Hematopoietic multipotent progenitor cell treated with erythropoietin and hydrocortisone succinate and interleukin-3 and kit ligand, for 17 days (in vitro differentiated cells): ENCODE measurements around the gene SEM1.
"Not testable (repeated sequence)": the region's sequence is repeated elsewhere in the genome, so short reads cannot be mapped to it uniquely, and the experiment has no call there.

Experiments used
- DNase-seq: peaks from one replicate; pipeline ENCODE4 v3.0.0-alpha.2; 2015; ENCODE audit warnings: low spot score

The SEM1 gene

DNA sequence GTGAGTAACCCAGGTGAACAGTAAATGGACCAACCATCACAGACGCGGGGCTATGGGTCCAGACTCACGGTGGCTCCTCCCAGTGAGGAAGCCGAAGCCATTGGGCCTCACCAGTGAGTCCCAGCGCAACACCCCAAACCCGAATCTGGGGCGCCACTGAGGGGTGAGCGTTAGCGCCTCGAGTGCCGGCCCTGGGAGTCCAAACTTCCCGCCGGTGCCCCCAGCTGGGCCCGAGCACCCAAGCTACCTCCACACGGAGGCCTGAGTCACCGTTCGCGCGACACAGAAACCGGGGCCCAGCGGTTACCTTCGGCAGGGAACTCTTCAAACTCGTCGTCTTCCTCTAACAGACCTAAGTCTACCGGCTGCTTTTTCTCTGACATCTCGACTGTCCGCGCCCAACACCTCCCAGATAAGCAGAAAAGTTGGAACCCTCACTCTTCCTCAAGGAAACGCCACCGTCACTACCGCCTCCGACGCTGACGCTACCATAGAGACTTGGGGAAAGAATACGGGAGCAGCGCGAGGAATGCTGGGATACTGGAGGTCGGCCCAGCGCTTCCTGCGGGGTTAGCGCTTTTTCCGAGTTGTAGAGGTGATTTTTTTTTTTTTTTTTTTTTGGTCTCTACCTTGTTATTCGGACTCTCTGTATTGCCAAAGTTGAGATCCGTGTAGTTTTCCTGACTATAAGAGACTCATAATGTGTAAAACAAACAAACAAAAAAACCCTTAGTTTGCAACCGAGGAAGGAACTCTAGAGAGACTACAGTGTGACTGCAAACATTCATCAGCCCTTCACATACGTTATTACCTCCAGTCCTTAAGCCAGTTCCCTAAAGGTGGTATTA lies at the start of gene SEM1:
Gene SEM1 (minus strand): TSS at position 466 of the 848 bp plus-strand sequence. CDS start 83 bp downstream, at position 383.
- peak; percentile 57 for DNase-seq

DNA sequence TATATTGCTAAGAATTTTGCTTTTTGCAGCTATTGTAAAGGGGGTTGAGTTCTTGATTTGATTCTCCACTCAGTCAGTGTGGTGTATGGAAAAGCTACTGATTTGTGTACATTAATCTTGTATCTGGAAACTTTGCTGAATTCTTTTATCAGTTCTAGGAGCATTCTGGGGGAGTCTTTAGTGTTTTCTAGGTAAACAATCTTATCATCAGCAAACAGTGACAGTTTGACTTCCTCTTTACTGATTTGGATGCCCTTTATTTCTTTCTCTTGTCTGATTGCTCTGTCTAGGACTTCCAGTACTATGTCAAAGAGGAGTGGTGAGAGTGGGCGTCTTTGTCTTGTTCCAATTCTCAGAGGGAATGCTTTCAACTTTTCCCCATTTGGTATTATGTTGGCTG lies 48.2 kb upstream of the SEM1 start:
- not testable (repeated sequence) for DNase-seq

DNA sequence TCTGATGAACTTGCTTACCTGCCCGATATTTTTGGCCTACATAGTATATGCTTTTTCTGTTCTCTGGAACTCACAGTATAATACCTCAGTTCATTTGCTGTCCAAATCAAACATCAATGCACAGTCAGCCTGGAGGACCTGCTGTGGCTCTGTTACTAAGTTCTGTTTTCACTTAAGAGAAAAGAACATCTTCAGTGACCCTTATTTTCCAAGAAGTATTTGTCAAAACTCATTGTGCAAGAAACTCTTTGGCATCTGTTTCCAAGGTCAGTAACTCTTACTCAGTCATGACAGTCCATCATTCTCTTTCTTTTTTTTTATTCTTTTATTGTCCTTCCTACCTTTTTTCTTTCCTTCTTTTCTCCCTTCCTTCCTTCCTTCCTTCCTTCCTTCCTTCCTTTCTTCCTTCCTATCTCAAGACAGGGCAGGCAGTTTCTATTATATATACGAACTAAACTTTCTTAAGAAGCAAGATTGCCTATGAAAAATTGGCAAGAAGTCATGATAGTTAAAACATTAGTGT lies 37.8 kb upstream of the SEM1 start:
- no peak for DNase-seq

DNA sequence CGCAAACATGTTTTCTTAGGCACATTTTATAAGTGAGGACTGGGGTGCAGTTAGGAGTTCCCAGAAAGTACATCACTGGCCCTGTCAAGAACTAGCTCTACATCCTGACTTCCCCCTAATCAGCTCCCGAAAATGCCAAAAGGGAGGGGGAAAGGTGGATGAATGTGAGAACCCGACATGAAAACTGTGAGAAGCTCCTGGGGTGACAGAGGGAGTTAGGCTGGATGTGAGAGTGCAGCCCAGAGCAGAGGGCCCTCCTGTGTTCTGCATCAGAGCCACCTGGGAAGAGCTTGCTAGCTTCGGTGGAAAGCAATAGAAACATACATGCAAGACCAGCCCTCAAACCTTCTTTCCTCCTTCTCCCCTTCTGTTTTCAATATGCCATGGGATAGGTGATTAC lies 30.5 kb upstream of the SEM1 start:
- no peak for DNase-seq

DNA sequence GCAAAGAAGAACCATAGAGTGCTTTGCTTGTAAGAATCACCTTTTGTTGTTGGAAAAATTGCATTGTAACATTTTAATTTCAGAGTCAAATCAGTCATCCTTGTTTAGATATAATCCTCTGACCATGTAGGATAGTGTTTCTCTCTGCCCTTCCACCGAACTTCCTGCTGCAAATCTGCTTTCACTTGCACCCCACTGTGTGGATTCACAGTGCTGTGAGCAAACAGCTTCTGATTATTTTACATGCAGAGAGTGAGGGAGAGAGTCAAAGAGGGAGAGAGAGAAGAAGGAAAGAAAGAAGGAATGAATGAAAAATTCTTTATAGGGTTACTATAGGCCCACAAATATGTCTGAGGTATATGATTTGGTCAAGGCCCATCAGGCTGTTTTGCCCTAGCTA lies 30.0 kb upstream of the SEM1 start:
- no peak for DNase-seq

DNA sequence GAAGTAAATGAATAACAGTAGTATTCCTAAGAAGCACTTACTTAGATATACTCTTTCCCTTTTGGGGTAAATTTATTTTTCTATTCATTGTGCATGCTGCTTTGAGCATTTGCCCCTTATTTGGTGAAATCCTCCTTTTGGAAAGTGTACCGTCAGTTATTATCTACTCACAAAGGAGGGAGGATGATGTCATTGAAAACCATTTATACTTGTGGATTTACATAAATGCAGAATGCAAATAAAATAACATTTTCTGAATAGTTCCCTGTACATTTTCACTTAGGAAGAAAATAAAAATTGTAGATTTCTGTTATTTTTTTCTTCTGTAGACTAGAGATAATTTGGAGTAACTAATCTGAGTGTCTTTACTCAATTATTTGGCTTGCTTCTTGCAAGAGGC lies 29.5 kb upstream of the SEM1 start:
- no peak for DNase-seq

DNA sequence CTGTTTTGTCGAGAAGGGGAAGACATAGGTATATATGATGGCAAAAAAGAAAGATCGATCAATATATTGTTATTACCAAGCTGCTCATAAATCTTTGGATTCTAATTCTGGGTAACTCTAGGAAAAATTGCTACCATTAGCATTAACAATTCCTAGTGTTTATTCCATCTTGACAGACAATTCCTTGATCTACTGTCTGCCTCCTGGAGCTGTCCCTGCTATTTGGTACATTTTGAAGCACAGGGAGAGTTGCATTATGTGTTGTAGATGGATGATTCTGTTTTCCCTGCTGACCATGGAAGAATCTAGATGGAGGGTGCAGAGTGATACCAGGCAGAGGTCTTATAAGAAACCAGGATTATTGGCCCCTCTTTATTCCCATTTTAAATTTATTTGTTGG lies 29.1 kb upstream of the SEM1 start:
- DNase-seq: no peak

DNA sequence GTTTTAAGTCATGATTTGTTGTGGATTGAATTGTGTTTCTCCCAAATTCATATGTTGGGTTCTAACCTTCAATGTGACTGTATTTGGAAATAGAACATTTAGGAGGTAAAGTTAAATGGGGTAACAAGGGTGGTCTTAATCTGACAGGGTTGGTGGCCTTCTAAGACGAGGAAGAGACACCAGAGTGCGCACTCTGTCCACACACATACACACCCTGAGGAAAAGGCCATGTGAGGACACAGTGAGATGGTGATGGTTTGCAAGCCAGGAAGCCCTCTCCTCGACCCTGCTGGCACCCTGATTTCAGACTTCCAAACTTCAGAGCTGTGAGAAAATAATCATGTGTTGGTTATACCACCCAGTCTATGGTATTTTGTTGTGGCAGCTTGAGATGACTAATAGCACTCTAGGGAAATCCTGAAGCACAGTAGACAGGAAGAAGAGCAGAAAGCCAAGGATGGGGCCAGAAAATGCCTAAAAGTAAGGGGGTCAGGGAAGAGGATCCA lies 28.0 kb upstream of the SEM1 start:
- no peak for DNase-seq

DNA sequence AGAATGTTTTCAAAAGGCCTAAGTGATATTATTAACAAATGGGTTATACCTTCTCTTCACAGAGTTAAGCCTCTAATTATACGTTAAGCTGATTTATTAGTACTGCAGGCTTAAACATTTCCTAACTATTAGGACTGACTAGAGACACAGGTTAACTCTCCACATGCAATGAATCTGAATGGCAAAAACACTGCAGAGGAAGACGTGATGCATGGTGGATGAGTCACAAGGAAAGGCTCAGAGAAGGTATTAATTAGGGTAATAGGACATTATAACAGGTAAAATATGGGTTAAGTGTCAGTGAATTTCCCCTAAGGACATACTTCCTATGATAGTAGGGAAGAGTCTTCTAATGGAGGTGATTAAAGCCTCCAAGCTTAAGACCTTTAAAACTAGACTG lies 24.7 kb upstream of the SEM1 start:
- DNase-seq: no peak

DNA sequence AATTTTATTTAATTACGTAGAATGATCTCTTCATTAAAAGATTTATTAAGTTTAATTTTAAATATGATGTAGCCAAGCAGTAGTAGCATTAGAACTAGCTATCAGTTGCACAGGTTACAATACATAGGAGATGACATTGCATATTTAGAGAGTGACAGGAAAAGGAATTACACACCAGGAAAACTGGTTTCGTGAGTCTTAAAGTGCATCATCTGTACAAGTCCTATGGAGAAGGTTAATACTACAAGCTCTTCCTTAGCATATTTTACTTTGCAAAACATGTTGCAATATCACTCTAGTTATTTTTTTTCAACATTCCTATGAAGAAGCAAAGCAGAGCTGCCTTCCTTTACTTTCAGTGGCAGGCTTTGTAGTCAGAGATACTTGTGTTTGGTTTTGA lies 20.2 kb upstream of the SEM1 start:
- DNase-seq: no peak

DNA sequence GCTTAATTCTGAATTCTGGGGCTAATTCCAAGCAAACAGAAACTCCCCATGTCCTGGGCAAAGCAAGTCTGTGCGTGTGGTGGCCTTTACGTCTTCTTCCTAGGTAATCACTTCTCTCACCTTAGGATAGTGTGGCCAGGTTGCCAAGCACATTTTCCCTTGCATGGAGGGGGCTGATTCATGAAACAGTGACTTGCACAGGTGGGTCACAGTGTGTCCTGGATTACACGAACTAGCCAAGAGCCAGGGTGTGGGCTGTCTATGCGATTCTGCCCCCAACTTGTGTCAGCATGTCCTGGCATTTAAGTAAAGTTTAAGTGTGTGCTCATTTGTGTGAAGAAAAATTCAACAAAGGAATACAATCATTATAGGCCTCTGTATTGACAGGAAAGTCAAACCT lies 18.5 kb upstream of the SEM1 start:
- no peak for DNase-seq

DNA sequence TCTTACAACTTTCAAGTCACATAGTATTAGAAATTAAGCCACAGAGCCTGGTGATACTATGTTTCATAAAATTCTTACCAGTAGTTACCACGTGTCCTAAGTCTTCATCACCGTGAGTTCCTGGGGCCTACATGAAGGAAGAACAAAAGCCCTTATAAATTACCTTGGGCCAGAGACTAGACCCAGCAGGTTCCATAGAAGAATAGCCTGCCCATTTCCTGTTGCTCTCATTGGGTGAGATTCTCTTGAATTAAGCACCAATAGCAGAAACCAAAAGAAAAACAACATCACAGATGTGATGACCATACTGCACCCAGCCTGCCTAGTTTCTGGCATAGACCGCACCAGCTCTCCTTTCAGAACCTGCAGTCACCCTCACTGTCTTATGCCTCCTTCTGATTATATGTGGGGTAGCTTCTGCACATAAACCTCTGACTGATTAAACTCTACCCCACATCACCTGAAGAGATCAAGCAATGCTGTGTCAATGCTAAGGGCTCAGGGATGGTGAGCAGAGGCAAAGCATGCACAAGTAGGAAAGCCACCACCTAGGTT lies 18.0 kb upstream of the SEM1 start:
- DNase-seq: no peak

DNA sequence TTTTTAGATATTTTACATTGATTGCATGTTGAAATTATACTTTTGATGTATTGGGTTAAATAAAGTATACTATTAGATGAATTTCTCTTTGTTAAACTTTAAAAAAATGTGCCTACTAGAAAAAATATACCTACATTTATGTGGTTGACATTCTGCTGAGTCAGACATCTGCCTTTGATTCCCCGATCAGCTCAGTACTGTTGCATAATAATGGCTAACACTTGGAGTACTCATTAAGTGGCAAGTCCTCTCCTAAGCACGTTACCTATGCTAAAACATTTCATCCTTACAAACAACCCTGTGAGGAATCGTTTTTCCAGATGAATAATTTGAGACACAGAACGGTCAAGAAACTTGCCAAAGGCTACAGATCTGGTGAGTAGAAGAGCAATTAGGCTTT lies 14.0 kb upstream of the SEM1 start:
- DNase-seq: no peak

DNA sequence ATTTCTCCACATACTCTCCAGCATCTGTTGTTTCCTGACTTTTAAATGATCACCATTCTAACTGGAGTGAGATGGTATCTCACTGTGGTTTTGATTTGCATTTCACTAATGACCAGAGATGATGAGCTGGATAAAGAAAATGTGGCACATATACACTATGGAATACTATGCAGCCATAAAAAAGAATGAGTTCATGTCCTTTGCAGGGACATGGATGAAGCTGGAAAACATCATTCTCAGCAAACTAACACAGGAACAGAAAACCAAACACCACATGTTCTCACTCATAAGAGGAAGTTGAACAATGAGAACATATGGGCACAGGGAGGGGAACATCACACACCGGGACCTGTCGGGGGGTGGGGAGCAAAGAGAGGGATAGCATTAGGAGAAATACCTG lies 13.3 kb upstream of the SEM1 start:
- DNase-seq: not testable (repeated sequence)

DNA sequence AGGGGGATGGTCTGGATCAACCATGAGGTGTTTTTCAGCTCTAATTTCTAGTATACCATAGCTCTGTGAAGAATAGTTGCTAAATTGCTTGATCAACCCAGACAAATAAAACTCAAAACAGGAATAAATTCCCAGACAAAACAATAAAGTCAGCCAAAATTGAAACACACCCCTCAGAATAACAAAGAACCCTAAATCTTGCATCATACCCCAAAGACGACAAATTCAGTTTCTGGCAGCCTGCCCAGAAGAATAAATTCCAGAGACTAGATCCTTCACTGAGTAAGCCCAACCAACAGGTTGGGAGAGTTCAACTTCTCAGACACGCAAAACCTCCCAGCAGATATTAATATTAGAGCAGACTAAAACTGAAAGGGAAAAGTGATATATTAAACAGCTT lies 11.2 kb upstream of the SEM1 start:
- no peak for DNase-seq

DNA sequence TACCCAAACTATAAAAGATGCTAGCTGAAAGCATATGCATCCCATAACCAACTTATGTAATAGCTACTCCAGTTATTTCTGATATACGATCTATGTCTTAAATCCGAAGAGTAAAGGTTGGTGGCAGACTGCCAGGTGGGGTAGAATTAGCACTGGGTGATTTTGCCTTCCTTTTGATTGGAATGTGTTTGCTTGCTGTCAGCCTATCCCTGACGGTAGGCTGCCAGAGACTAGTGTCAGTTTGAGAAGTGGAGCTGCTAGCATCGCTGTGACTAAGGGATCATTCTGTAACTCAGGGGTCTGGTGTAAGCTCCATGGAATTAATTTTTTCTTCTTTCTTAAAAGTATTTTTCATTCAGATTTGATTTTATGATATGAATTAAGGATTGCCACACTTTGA lies 9.5 kb upstream of the SEM1 start:
- DNase-seq: no peak

DNA sequence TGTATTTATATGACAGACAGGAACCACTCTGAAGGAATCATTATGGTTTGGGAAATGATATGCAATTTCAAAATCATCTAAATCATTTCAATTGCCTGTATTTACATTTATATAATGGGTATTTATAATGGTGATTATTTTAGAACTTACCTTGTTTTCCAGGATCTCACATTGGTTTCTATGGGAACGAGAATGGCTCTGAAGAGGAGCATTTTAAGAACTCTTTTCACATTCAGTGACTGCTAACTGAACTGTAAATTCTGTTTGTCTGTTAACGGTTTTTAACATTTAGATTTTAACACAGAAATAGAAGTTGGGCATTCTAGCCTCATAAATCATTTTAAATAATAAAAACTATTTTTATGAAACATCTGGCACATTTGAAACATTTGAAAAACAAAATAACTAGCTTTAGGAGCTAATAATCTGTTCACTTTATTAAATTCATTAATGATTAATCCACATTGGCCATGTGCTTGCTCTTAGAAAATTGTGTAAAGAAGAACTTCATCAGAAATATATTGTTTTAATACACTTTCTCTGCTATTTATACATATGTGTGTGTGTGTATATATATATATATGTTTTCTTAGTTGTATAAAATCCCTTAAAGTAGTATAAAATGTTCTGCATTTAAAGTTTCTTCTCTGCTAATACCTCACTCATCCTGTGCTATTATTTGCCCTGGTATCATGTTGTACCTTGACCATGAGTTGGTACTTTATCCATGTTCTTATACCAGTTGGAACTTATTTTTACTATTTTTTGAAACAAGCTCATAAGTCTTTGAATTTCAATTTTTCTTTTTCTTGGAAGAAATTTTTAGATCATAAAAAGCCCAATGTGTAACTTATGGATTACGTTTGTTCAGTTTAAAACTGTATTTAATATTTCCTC lies 8.7 kb upstream of the SEM1 start:
- no peak for DNase-seq

DNA sequence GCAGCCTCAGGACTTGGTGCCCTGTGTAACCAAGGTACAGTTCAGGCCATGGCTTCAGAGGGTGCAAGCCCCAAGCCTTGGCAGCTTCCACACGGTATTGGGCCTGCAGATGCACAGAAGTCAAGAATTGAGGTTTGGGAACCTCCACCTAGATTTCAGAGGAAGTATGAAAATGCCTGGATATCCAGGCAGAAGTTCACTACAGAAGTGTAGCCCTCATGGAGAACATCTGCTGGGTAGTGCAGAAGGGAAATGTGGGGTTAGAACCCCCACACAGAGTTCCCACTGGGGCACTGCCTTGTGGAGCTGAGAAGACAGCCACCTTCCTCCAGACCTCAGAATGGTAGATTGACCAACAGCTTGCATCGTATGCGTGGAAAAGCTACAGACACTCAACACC lies 3.4 kb upstream of the SEM1 start:
- no peak for DNase-seq

DNA sequence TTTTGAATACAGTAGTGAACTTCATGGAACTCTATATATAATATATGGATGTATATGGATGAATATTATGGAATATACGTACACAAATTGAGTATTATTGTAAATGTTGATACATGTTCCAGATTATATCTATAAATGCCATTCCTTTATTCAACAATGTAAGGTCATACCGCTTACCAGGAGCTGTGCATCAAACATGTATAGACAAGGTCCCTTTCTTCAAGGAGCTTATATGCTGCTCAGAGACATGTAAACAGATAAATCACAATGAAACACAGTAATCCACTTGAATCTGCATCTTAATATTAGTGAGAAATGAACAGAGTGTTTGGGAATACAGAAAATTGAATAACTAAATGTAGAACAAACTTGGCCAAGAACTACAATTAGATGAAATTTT lies 898 bp upstream of the SEM1 start:
- no peak for DNase-seq

DNA sequence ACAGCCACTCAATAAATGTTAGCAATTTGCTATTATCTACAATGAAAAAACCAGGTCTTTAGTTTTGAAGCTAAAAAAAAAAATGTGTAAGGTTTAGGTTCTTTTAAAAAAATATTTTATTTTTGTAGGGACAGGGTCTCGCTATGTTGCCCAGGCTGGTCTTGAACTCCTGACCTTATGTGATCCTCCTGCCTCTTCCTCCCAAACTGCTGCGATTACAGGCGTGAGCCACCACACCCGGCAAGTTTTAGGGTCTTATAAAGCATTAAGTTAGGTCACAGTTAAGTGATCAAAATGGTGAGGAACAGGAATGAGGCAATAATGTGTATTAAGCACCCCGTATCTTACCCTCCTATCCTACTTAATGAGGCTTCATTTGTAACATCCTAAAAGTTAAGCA lies 774 bp downstream of the SEM1 start:
- no peak for DNase-seq

DNA sequence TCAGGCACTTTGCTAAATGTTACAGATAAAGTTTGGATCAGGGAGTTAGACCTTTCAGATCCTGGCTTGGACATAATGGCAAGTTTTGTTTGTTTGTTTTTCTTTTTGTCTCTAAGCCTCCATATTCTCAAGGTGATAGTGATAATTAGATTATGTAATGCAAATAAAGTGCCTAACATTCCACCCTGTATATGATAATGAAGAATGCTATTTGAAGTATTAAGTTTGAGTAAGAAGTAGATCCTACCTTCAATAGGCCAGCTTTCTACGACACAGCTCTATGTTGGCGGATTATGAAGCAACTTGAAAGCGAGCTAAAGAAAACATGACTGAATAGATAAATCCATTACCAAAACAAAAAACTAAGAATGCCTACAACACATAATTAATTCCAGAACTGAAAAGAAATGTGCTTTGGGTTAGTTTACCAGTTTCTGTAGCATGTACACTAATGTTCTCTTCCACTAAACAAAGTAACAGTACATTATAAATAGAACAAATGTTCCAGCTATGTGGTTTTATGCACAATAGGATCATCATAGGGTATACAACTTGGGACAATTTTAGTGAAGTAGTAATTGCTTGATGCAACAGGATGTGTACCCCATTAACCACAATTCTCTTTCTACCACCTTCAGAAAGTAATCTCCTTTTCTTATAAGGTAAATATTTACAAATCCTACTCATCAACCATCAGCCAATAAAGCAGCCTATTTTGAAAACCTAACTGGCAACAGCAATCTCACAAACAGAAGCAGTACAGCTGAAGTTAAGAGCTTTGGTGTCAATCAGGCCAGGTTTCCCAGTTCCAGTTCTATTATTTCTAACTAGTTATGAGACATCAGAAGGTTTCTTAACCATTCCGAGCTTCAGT lies 1.5 kb downstream of the SEM1 start:
- DNase-seq: no peak

DNA sequence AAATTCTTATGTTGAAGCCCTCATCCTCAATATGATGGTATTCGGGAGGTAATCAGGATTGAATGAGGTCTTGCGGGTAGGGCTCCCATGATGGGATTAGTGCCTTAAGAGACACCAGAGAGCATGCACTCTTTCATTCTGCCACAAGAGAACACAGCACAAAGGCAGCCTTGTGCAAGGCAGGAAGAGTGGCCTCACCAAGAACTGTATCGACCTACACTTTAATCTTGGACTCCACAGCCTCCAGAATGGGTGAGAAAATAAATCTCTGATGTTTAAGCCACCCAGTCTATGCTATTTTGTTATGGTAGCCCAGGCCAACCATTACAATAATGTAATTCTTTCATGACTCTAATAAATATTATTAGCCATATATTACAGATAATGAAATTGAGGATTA lies 8.4 kb downstream of the SEM1 start:
- DNase-seq: no peak
